Suprapubic skin (tissue), 4 donors: ENCODE data around the gene PPP2R2B. TPM values are rescaled to one million over a fixed set of nuclear protein-coding genes. Genes with fewer than 3 reads are reported as not detected.

Experiments
- DNase-seq, 2 donors: peaks; one replicate each; pipeline ENCODE4 v3.0.0-alpha.2; 2019; ENCODE audit warnings: low spot score in 2 of 2
- H3K27ac ChIP-seq: fragments of 200-600 bp; sonication (generic); one replicate; pipeline ENCODE4 v1.5.1; 2019
- H3K27me3 ChIP-seq: fragments of 200-600 bp; sonication (generic); one replicate; pipeline ENCODE4 v1.5.1; 2019
- H3K36me3 ChIP-seq: fragments of 200-600 bp; sonication (generic); one replicate; pipeline ENCODE4 v1.5.1; 2019
- H3K4me1 ChIP-seq: fragments of 200-600 bp; sonication (generic); one replicate; pipeline ENCODE4 v1.5.1; 2019
- H3K4me3 ChIP-seq: fragments of 200-600 bp; sonication (generic); one replicate; pipeline ENCODE4 v1.5.1; 2019; ENCODE audit warnings: mild to moderate bottlenecking
- H3K9me3 ChIP-seq: fragments of 200-600 bp; sonication (generic); one replicate; pipeline ENCODE4 v1.5.1; 2019
- CTCF ChIP-seq, 2 donors: fragments of 200-600 bp in 1 of 2; fragments of 450-650 bp in 1 of 2; sonication (generic) in 1 of 2; IDR thresholded peaks; one replicate each; pipeline ENCODE4 v1.5.1; 2016 to 2019; ENCODE audit warnings: antibody characterized with exemption in 2 of 2, mild to moderate bottlenecking in 1 of 2, moderate library complexity in 1 of 2
- EP300 ChIP-seq: sonication (generic); formaldehyde crosslinking; IDR thresholded peaks from one replicate; pipeline ENCODE4 v1.6.1; 2017; ENCODE audit warnings: antibody characterized with exemption
- POLR2A ChIP-seq, 2 donors: fragments of 450-650 bp; IDR thresholded peaks; one replicate each; pipeline ENCODE4 v1.6.1; 2017; ENCODE audit warnings: antibody characterized with exemption in 2 of 2, mild to moderate bottlenecking in 2 of 2, moderate library complexity in 2 of 2
- POLR2AphosphoS5 ChIP-seq, 3 donors: sonication (generic); formaldehyde crosslinking; IDR thresholded peaks; one replicate each; pipeline ENCODE4 v1.6.1; 2017; ENCODE audit warnings: antibody characterized with exemption in 3 of 3
- WGBS: methylation state at CpG from one replicate; pipeline ENCODE4 v1.1.5; 2018; 5-methylcytosine and 5-hydroxymethylcytosine counted together
- total RNA-seq, 4 donors: library from RNA; depleted of rRNA; stranded (reverse); fragments of >200 nt; gene quantifications; one replicate each; pipeline ENCODE4 v1.1.0, GENCODE V29; 2016

PPP2R2B gene
- total RNA-seq, 4 donors from 2014 or later = 1.2 to 6.4 (median 3.8) TPM

- Histone ChIP-seq H3K36me3 (no peaks in the 10 kb centered on the region), H3K27me3 (no peaks in the 10 kb centered on the region), H3K4me3 (no peak overlapping the region), H3K27ac (no peak overlapping the region), H3K9me3 (no peaks in the 10 kb centered on the region), H3K4me1 (no peaks in the 10 kb centered on the region)
- TF ChIP-seq EP300 (no peak), POLR2AphosphoS5 (IDR thresholded peaks at IDR 0.05) (no peak), POLR2A (IDR thresholded peaks at IDR 0.05) (no peak)
- no peak for DNase-seq
These were observed 27.4 kb downstream of the PPP2R2B start for GRCh38 chr5:146851133-146851532.

GRCh38 chr5:146849694-146850303, 28.8 kb downstream of the PPP2R2B start:
- WGBS = 76% methylated on average over 5 of the region's 5 CpGs
- H3K27me3 ChIP-seq = no peaks in the 10 kb centered on the region
- no peak overlapping the region for H3K4me3 ChIP-seq
- H3K27ac ChIP-seq = no peak overlapping the region
- no peak for DNase-seq
- TF ChIP-seq EP300 (no peak), CTCF (IDR thresholded peaks at IDR 0.05) (no peak), POLR2A (IDR thresholded peaks at IDR 0.05) (no peak), POLR2AphosphoS5 (IDR thresholded peaks at IDR 0.05) (no peak)
- H3K9me3 ChIP-seq = no peaks in the 10 kb centered on the region
- H3K4me1 ChIP-seq = no peaks in the 10 kb centered on the region
- H3K36me3 ChIP-seq = no peaks in the 10 kb centered on the region

GRCh38 chr5:146848133-146848532, 30.4 kb downstream of the PPP2R2B start:
- Histone ChIP-seq H3K4me3 (no peak overlapping the region), H3K9me3 (no peaks in the 10 kb centered on the region), H3K27ac (no peak overlapping the region), H3K36me3 (no peaks in the 10 kb centered on the region), H3K27me3 (no peaks in the 10 kb centered on the region), H3K4me1 (no peaks in the 10 kb centered on the region)
- DNase-seq = no peak
- WGBS = 82% methylated on average over 1 of the region's 1 CpG
- TF ChIP-seq POLR2A (IDR thresholded peaks at IDR 0.05) = no peak
- no peak for TF ChIP-seq EP300
- no peak for TF ChIP-seq POLR2AphosphoS5 (IDR thresholded peaks at IDR 0.05)
- TF ChIP-seq CTCF (IDR thresholded peaks at IDR 0.05) = no peak

- H3K27me3 ChIP-seq = no peaks in the 10 kb centered on the region
- H3K9me3 ChIP-seq = peaks cover 4% of the 10 kb centered on the region
- H3K27ac ChIP-seq = no peak overlapping the region
- TF ChIP-seq POLR2AphosphoS5 (IDR thresholded peaks at IDR 0.05) (no peak), POLR2A (IDR thresholded peaks at IDR 0.05) (no peak), CTCF (IDR thresholded peaks at IDR 0.05) (no peak), EP300 (no peak)
- DNase-seq = no peak
- 37% methylated on average over 2 of the region's 2 CpGs for WGBS
- no peaks in the 10 kb centered on the region for H3K36me3 ChIP-seq
- H3K4me3 ChIP-seq = no peak overlapping the region
- no peaks in the 10 kb centered on the region for H3K4me1 ChIP-seq
These were observed 38.5 kb downstream of the PPP2R2B start for GRCh38 chr5:146840016-146840415.

GRCh38 chr5:146836226-146836842, 42.2 kb downstream of the PPP2R2B start:
- H3K9me3 ChIP-seq = peaks cover 4% of the 10 kb centered on the region
- DNase-seq = no peak
- no peak overlapping the region for H3K4me3 ChIP-seq
- no peaks in the 10 kb centered on the region for H3K4me1 ChIP-seq
- WGBS = 56% methylated on average over 3 of the region's 3 CpGs
- H3K36me3 ChIP-seq = no peaks in the 10 kb centered on the region
- TF ChIP-seq EP300 (no peak), POLR2A (IDR thresholded peaks at IDR 0.05) (no peak), CTCF (IDR thresholded peaks at IDR 0.05) (no peak), POLR2AphosphoS5 (IDR thresholded peaks at IDR 0.05) (no peak)
- H3K27ac ChIP-seq = no peak overlapping the region
- no peaks in the 10 kb centered on the region for H3K27me3 ChIP-seq
